GM23338 (cell line): ENCODE measurements around the gene GNMT. TPM values are rescaled to one million over a fixed set of nuclear protein-coding genes. Genes with fewer than 3 reads are reported as not detected.

Experiments
- ATAC-seq: fragments of 200-7000 bp; cut with Tn5 transposase; 3 replicates; pipeline ENCODE4 v1.9.1; 2020
- DNase-seq: peaks from one replicate; pipeline ENCODE4 v3.0.0-alpha.2; 2015; ENCODE audit warnings: low spot score
- H2AFZ ChIP-seq: fragments of 200-600 bp; sonication (generic); 2 replicates; pipeline ENCODE4 v1.8.0; 2016; ENCODE audit warnings: antibody characterized with exemption, mild to moderate bottlenecking, moderate library complexity
- H3F3A ChIP-seq: fragments of 200-600 bp; sonication (generic); replicated peaks from 2 replicates; pipeline ENCODE4 v1.8.0; 2017; ENCODE audit warnings: antibody characterized with exemption, mixed run types, low read depth
- H3K27ac ChIP-seq: fragments of 200-600 bp; sonication (generic); 2 replicates; pipeline ENCODE4 v1.6.1; 2016; ENCODE audit warnings: low read depth
- H3K27me3 ChIP-seq: fragments of 200-600 bp; sonication (generic); 2 replicates; pipeline ENCODE4 v1.8.0; 2016; ENCODE audit warnings: mild to moderate bottlenecking, mixed run types, moderate library complexity; ENCODE audit not compliant: insufficient read depth
- H3K36me3 ChIP-seq: fragments of 200-600 bp; sonication (generic); 2 replicates; pipeline ENCODE4 v1.8.0; 2016; ENCODE audit warnings: mild to moderate bottlenecking; ENCODE audit not compliant: insufficient read depth
- H3K4me1 ChIP-seq: fragments of 200-600 bp; sonication (generic); 2 replicates; pipeline ENCODE4 v1.8.0; 2016; ENCODE audit warnings: mild to moderate bottlenecking, moderate library complexity; ENCODE audit not compliant: insufficient read depth
- H3K4me2 ChIP-seq: fragments of 200-600 bp; sonication (generic); 2 replicates; pipeline ENCODE4 v1.7.1; 2017; ENCODE audit warnings: mixed run types
- H3K4me3 ChIP-seq: fragments of 200-600 bp; sonication (generic); 2 replicates; pipeline ENCODE4 v1.6.1; 2016; ENCODE audit warnings: mixed run types
- H3K79me2 ChIP-seq: fragments of 200-600 bp; sonication (generic); replicated peaks from 2 replicates; pipeline ENCODE4 v1.8.0; 2017; ENCODE audit warnings: mild to moderate bottlenecking; ENCODE audit not compliant: insufficient read depth
- H3K9me2 ChIP-seq: fragments of 200-600 bp; sonication (generic); 2 replicates; pipeline ENCODE4 v1.8.0; 2017; ENCODE audit not compliant: insufficient read depth
- H4K20me1 ChIP-seq: fragments of 200-600 bp; sonication (generic); replicated peaks from 2 replicates; pipeline ENCODE4 v1.8.0; 2017; ENCODE audit warnings: mild to moderate bottlenecking; ENCODE audit not compliant: insufficient read depth
- H3K27ac Mint-ChIP-seq: 2 replicates; pipeline ENCODE4 v1.8.0; 2020; ENCODE audit warnings: inconsistent platforms, mild to moderate bottlenecking, moderate library complexity, mixed read lengths
- H3K27me3 Mint-ChIP-seq: 3 replicates; pipeline ENCODE4 v1.8.0; 2022; ENCODE audit warnings: low read depth, mild to moderate bottlenecking, moderate library complexity, mixed read lengths, inconsistent platforms; ENCODE audit not compliant: insufficient read depth, poor library complexity
- H3K36me3 Mint-ChIP-seq: 3 replicates; pipeline ENCODE4 v1.8.0; 2021; ENCODE audit warnings: low read depth, mild to moderate bottlenecking, inconsistent platforms, moderate library complexity, mixed read lengths
- H3K4me1 Mint-ChIP-seq: 3 replicates; pipeline ENCODE4 v1.8.0; 2020; ENCODE audit warnings: mild to moderate bottlenecking, inconsistent platforms, mixed read lengths
- H3K4me3 Mint-ChIP-seq: 3 replicates; pipeline ENCODE4 v1.8.0; 2021; ENCODE audit warnings: moderate library complexity, mild to moderate bottlenecking, inconsistent platforms, mixed read lengths
- H3K9me3 Mint-ChIP-seq: 3 replicates; pipeline ENCODE4 v1.8.0; 2020; ENCODE audit warnings: moderate library complexity, mild to moderate bottlenecking, inconsistent platforms, mixed read lengths
- CREB1 ChIP-seq: fragments of 250-450 bp; sonication (Bioruptor Pico); IDR thresholded peaks from 2 replicates; pipeline ENCODE4 v1.5.0; 2020; ENCODE audit warnings: low read depth, mild to moderate bottlenecking, moderate library complexity
- EZH2 ChIP-seq: fragments of 200-600 bp; sonication (generic); IDR thresholded peaks from one replicate; pipeline ENCODE4 v1.8.0; 2017; ENCODE audit warnings: antibody characterized with exemption, mild to moderate bottlenecking, low read depth; ENCODE audit not compliant: unreplicated experiment
- JUNB ChIP-seq: IDR thresholded peaks from one replicate; pipeline ENCODE4 v1.6.1; 2016; ENCODE audit warnings: antibody characterized with exemption; ENCODE audit not compliant: unreplicated experiment
- NANOG ChIP-seq: IDR thresholded peaks from 2 replicates; pipeline ENCODE4 v1.6.1; 2016; ENCODE audit warnings: antibody characterized with exemption, borderline replicate concordance
- POLR2AphosphoS5 ChIP-seq: IDR thresholded peaks from 2 replicates; pipeline ENCODE4 v1.6.1; 2016; ENCODE audit warnings: antibody characterized with exemption, low read depth
- REST ChIP-seq: IDR thresholded peaks from one replicate; pipeline ENCODE4 v1.6.1; 2018; ENCODE audit warnings: antibody characterized with exemption; ENCODE audit not compliant: unreplicated experiment
- STAT1 ChIP-seq: IDR thresholded peaks from one replicate; pipeline ENCODE4 v1.6.1; 2016; ENCODE audit warnings: antibody characterized with exemption; ENCODE audit not compliant: unreplicated experiment
- ZNF114 ChIP-seq: fragments of 250-450 bp; sonication (Bioruptor Pico); IDR thresholded peaks from 2 replicates; pipeline ENCODE4 v1.5.0; 2020; ENCODE audit warnings: mild to moderate bottlenecking, moderate library complexity
- ZNF331 ChIP-seq: fragments of 250-450 bp; sonication (Bioruptor Pico); IDR thresholded peaks from 2 replicates; pipeline ENCODE4 v1.5.0; 2020; ENCODE audit warnings: low read depth, mild to moderate bottlenecking, moderate library complexity
- ZNF462 ChIP-seq: fragments of 250-450 bp; sonication (Bioruptor Pico); IDR thresholded peaks from 2 replicates; pipeline ENCODE4 v1.5.0; 2020; ENCODE audit warnings: mild to moderate bottlenecking, moderate library complexity
- polyA plus RNA-seq: library from polyadenylated mRNA; unstranded; fragments of >200 nt; fragmentation: Nextera tagmentation; extraction: Ambion mirVana; gene quantifications from 2 replicates; pipeline ENCODE4 v1.2.1, GENCODE V29; 2016
- total RNA-seq: library from RNA; depleted of rRNA; stranded (reverse); fragments of >200 nt; shearing (Covaris generic); gene quantifications from 2 replicates; pipeline ENCODE4 v1.2.3, GENCODE V29; 2014

Gene GNMT
- total and polyA plus RNA-seq, 2 experiments from 2014 or later = 0.52 TPM; not detected in 1

GRCh38 chr6:42963179-42963854, 2.8 kb downstream of the GNMT start:
- Histone ChIP-seq H3F3A (peaks cover 17% of the 10 kb centered on the region; the same call in 1 of the 2 replicates), H4K20me1 (no peaks in the 10 kb centered on the region), H3K4me2 (no peak overlapping the region), H3K79me2 (no peaks in the 10 kb centered on the region), H3K9me2 (no peaks in the 10 kb centered on the region), H3K4me3 (no peak overlapping the region), H3K27ac (no peak overlapping the region), H3K4me1 (peaks cover 7% of the 10 kb centered on the region; the same call in 1 of the 2 replicates), H3K36me3 (no peaks in the 10 kb centered on the region; the same call in 1 of the 2 replicates), H2AFZ (no peak overlapping the region), H3K27me3 (peaks cover 24% of the 10 kb centered on the region)
- Mint-ChIP-seq H3K36me3 (peaks cover 3% of the 10 kb centered on the region; the same call in 2 of the 3 replicates), H3K27ac (no peak overlapping the region), H3K4me3 (no peak overlapping the region), H3K4me1 (peaks cover 10% of the 10 kb centered on the region; the same call in 2 of the 3 replicates), H3K27me3 (peaks cover 25% of the 10 kb centered on the region), H3K9me3 (no peaks in the 10 kb centered on the region)
- DNase-seq = no peak
- ATAC-seq = no peak
- TF ChIP-seq ZNF331 (CRISPR knock-in tag) (no peak), ZNF114 (CRISPR knock-in tag) (no peak), STAT1 (no peak), EZH2 (no peak), REST (no peak), CREB1 (CRISPR knock-in tag) (no peak), POLR2AphosphoS5 (no peak), NANOG (no peak), ZNF462 (CRISPR knock-in tag) (no peak), JUNB (no peak)
